ENCODE results near the gene DDR2.
"Not testable (repeated sequence)": the region's sequence is repeated elsewhere in the genome, so short reads cannot be mapped to it uniquely, and the experiment has no call there.

DDR2 gene

GRCh38 chr1:162720996-162721395 lies 88.7 kb downstream of the DDR2 start:
- no peak for DNase-seq

GRCh38 chr1:162721471-162721870 lies 89.2 kb downstream of the DDR2 start:
- DNase-seq: no peak

GRCh38 chr1:162722036-162722435 lies 89.8 kb downstream of the DDR2 start:
- DNase-seq: no peak

- peak in 1 of 51 donors; percentile 8 for DNase-seq
Observed at GRCh38 chr1:162724583-162725120, 92.4 kb downstream of the DDR2 start.

GRCh38 chr1:162725301-162725837 lies 93.1 kb downstream of the DDR2 start:
- peak in 1 of 51 donors; percentile 11 for DNase-seq

GRCh38 chr1:162726555-162726954 lies 94.3 kb downstream of the DDR2 start:
- no peak for DNase-seq

- not testable (repeated sequence) for DNase-seq
Observed at GRCh38 chr1:162727493-162727892, 95.2 kb downstream of the DDR2 start.

- DNase-seq: no peak
Observed at GRCh38 chr1:162728573-162728972, 96.3 kb downstream of the DDR2 start.

- not testable (repeated sequence) for DNase-seq
Observed at GRCh38 chr1:162729195-162729774, 97.0 kb downstream of the DDR2 start.

GRCh38 chr1:162732094-162732493 lies 99.8 kb downstream of the DDR2 start:
- no peak for DNase-seq

GRCh38 chr1:162732566-162733335 lies 100.5 kb downstream of the DDR2 start:
- peak in 9 of 51 donors; percentile 1 to 30 (median 9) for DNase-seq

GRCh38 chr1:162733336-162733590 lies 101.0 kb downstream of the DDR2 start:
- DNase-seq: no peak

- DNase-seq: no peak
Observed at GRCh38 chr1:162734047-162734446, 101.8 kb downstream of the DDR2 start.

- DNase-seq: no peak
Observed at GRCh38 chr1:162736184-162736583, 103.9 kb downstream of the DDR2 start.

GRCh38 chr1:162736633-162737067 lies 104.4 kb downstream of the DDR2 start:
- DNase-seq: no peak

- DNase-seq: no peak
Observed at GRCh38 chr1:162740755-162741154, 108.5 kb downstream of the DDR2 start.

- DNase-seq: no peak
Observed at GRCh38 chr1:162741574-162741973, 109.3 kb downstream of the DDR2 start.

- DNase-seq: not testable (repeated sequence)
Observed at GRCh38 chr1:162746264-162746942, 114.1 kb downstream of the DDR2 start.

GRCh38 chr1:162753001-162753658 lies 120.9 kb downstream of the DDR2 start:
- no peak for DNase-seq

- DNase-seq: no peak
Observed at GRCh38 chr1:162753998-162754585, 121.8 kb downstream of the DDR2 start.

GRCh38 chr1:162755306-162755705 lies 123.0 kb downstream of the DDR2 start:
- no peak for DNase-seq
